Activated CD8-positive, alpha-beta memory T cell treated with anti-CD3 and anti-CD28 coated beads for 36 hours (primary cell): ENCODE data around the gene TRAPPC2L. TPM values are rescaled to one million over a fixed set of nuclear protein-coding genes. Genes with fewer than 3 reads are reported as not detected.

Experiments used
- CTCF ChIA-PET: fragments of 350-600 bp; sonication (Branson Sonifier 250); formaldehyde crosslinking; loops from one replicate; lab custom pipeline; 2021; ENCODE audit warnings: antibody characterized with exemption; lab: Charles Lee
- POLR2A ChIA-PET: fragments of 350-600 bp; sonication (Branson Sonifier 250); formaldehyde crosslinking; loops from one replicate; lab custom pipeline; 2021; ENCODE audit warnings: antibody characterized with exemption; lab: Charles Lee
- total RNA-seq, 2 experiments: library from RNA; stranded (reverse); gene quantifications; one replicate each; pipeline ENCODE4 v1.2.3, GENCODE V29; 2021

The TRAPPC2L gene
- total RNA-seq, 2 experiments from 2014 or later: 97.2 to 103 TPM

- ChIA-PET CTCF (interaction anchor here (0.6 kb wide), 1 partner anchor 206 kb away, joined by 3 read pairs; no protein-coding TSS in a partner anchor), POLR2A (no interaction called here)
Measured at GRCh38 chr16:88831838-88832237, 25.1 kb upstream of the TRAPPC2L start.

- ChIA-PET CTCF (interaction anchor here (0.6 kb wide), 1 partner anchor 38 kb away, joined by 3 read pairs; no protein-coding TSS in a partner anchor), POLR2A (interaction anchor here (0.6 kb wide), 1 partner anchor 865 kb away, joined by 3 read pairs; no protein-coding TSS in a partner anchor)
Measured at GRCh38 chr16:88833086-88833485, 23.8 kb upstream of the TRAPPC2L start.

DNA sequence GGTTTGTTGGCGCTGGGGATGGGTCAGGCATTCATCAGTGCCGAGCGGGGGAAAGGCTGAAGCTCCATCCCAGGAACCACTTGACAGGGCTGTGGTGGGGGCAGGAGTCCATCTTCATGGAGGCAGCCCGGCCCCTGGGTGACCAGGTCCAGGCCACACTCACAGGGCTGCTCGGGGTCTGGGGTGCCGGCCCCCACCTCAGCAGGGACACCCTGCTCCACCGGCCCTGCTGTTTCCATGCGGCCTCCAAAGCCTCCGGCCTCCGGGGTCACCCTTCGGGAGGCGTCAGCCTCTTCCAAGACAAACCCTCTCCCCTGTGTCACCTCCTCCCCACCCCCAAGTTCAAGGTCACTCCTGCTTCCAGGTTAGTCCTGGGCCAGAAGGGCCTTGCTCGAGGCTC, 22.3 kb upstream of the TRAPPC2L start:
- ChIA-PET CTCF (no interaction called here), POLR2A (no interaction called here)

DNA sequence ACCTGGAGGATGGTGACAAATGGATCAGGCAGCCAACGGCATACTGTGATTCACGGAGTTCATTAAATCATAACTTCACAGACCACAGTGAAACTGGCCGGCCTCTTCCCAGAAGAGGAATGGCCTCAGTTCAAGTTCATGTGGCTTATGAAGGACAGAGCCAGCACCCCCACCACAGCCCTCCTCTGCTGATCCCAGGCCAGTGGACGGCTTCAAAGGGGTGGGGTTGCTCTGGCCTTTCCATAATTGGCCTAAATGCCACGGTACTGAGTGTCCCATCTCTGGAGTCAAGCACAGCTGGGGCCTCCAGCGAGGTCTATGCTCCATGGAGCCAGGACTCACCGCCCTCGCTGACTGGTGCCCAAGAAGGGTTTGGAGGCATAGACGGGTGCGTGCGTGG, 21.5 kb upstream of the TRAPPC2L start:
- ChIA-PET CTCF (no interaction called here), POLR2A (no interaction called here)

- POLR2A ChIA-PET: no interaction called here
- CTCF ChIA-PET: no interaction called here
Measured at GRCh38 chr16:88835818-88836217, 21.1 kb upstream of the TRAPPC2L start.

- POLR2A ChIA-PET: no interaction called here
- CTCF ChIA-PET: no interaction called here
Measured at GRCh38 chr16:88836791-88837190, 20.1 kb upstream of the TRAPPC2L start.

- POLR2A ChIA-PET: no interaction called here
- CTCF ChIA-PET: no interaction called here
Measured at GRCh38 chr16:88837806-88838205, 19.1 kb upstream of the TRAPPC2L start.

GRCh38 chr16:88838566-88838965, 18.4 kb upstream of the TRAPPC2L start:
- ChIA-PET POLR2A (no interaction called here), CTCF (no interaction called here)

DNA sequence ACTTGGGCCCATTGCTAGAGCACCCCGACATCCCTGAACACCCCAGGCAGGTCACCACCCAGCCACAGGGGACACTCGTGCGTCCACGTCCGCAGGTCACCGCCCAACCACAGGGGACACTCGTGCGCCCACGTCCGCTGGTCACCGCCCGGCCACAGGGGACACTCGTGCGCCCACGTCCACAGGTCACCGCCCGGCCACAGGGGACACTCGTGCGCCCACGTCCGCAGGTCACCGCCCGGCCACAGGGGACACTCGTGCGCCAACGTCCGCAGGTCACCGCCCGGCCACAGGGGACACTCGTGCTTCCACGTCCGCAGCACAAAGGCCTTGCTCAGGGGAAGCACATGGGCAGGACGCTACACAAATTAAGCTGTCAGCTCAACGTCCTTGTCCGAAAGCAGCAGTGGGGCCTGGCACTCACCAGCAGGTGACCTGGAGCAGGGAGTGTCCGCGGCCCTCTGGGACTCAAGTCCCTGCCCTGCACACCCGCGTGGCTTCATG, 17.8 kb upstream of the TRAPPC2L start:
- ChIA-PET CTCF (no interaction called here), POLR2A (no interaction called here)

DNA sequence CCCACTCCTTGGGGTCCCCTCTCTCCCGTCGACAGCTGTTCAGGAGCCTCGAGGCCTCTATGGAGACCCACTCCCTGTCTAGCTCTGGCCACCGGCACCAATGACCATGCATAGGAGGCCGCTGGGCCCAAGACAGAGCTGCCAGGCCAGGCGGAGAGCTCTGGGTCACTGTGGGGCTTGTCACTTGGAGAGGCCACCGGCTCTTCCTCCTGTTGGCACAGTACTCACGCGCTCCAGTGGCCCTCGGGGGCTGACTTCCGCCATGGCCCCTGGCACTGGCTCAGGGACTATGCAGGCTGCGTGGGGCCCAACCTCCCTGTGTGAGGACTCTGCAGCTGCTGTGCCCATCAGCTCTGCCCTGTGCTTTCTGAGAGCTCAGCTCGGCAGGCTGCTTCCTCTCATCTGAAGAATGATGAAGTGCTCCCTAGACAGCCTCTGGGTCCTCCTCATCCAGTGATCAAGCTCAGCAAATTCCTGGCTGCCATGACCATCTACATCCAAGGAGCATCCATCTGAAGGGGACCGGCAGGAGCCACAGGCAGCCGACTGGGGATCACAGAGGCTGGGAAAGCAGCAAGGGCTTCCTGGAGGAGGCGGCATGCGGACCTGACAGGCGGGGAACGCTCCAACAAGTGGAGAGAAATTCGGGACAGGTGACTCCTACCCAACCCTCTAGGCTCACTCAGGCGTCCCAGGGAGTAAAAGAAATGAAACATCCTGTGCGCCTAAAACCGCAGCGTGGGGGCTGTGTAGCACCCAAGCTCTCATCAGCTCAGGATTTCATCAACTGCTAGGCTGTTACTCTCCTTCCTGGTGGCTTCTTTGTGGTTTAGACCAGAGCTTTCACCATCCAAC, 17.0 kb upstream of the TRAPPC2L start:
- ChIA-PET POLR2A (no interaction called here), CTCF (no interaction called here)

DNA sequence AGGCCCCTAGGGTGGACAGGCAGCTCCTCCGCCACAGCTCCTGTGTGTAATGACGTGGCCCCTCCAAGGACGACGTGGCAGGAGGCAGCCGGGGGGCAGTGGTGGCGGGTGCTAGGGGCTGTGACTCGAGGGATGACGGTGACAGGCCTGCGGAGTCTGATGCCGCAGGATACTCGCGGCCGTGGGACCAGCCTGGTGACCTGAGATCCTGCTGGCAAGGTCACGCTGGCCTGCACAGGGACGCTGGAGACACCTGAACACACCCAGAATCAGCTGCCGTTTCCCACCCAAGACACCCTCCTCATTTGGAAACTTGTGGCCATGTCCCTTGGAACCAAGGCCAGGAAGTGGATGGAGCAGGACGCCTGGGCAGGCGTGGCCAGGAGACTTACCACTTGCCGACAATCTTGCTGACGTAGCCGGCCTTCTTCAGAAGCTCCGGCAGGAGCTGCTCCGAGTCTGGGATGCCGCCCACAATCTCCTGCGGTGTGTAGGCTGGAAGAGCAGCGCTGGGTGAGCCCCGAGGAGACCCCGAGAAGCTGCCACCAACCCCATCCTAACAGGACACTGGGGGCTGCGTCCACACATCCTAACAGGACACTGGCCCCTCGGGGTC, 16.2 kb upstream of the TRAPPC2L start:
- ChIA-PET CTCF (no interaction called here), POLR2A (no interaction called here)

GRCh38 chr16:88841521-88842307, 15.2 kb upstream of the TRAPPC2L start:
- ChIA-PET POLR2A (no interaction called here), CTCF (no interaction called here)

DNA sequence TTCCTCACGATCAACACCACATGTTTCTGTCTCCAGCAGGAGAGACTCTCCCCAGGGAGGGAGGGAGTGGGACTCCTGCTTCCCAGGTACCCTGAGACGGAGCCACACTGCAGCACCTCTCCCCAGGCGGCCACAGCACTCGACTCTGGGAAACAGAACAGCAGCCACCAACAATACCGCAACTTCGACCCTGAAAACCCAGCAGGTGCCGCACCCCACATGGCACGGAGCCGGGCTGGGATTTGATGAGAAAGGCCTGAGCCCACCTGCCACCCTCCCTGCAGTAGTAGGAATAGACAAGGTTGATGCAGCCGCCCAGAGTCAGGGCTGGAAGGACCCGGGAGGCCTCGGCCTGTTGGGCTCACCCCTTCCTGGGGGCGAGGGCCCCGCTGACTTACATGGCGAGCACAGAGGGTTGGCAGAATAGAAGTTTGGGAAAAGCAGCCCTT, 14.6 kb upstream of the TRAPPC2L start:
- CTCF ChIA-PET: interaction anchor here (1.0 kb wide), 1 partner anchor 13 kb away, joined by 3 read pairs; no protein-coding TSS in a partner anchor
- POLR2A ChIA-PET: no interaction called here

GRCh38 chr16:88842806-88843205, 14.1 kb upstream of the TRAPPC2L start:
- CTCF ChIA-PET: interaction anchor here (1.0 kb wide), 1 partner anchor 13 kb away, joined by 3 read pairs; no protein-coding TSS in a partner anchor
- POLR2A ChIA-PET: no interaction called here

DNA sequence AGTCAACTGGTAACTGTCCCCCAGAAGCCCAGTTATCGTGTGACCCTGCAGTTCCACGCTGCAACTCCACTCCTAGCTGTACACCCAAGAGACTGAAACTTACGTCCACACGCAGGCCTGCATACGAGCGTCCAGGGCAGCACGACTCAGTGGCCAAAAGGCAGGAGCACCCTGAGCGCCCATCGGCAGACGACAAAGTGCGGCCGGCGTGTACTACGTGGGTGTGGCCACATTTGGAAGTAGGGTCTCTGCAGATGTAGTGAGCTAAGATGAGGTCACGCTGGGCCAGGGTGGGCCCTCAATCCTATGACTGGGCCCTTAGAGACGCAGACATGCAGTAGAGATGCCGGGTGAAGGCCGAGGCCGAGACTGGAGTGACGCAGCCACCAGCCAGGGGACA, 13.7 kb upstream of the TRAPPC2L start:
- CTCF ChIA-PET: interaction anchor here (1.0 kb wide), 1 partner anchor 12 kb away, joined by 3 read pairs; no protein-coding TSS in a partner anchor
- POLR2A ChIA-PET: no interaction called here

DNA sequence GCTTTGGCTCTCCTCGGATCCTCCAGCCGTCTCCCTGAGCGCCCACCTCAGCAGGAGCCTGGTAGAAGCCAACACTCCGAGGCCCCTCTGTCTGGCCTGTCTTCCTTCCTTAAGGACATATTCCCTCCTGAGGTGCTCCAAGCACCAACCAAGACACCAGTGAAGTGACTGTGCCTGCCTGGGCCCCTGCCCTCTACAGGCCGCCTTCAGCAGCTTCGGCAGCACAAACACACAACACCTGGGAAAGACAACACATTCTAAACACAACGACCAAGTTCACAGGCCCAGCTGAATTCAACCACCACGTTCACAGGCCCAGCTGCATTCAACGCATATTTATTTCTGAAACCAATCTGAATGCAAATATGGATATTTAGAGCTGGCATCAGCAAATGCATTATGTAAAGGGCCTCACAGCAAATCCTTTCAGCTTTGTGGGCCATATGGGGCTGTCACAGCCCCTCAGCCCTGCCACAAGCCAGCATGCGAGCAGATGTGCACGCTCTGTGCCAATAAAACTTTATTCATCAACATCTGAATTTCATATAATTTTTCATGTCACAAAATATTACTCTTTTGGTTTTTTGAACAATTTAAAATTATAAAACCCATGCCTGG, 12.4 kb upstream of the TRAPPC2L start:
- CTCF ChIA-PET: no interaction called here
- POLR2A ChIA-PET: no interaction called here

- CTCF ChIA-PET: interaction anchor here (0.7 to 2.0 kb wide), 3 partner anchors 12 to 370 kb away, joined by 3 to 8 read pairs (median 3); partner anchors contain the start of gene TRAPPC2L
- POLR2A ChIA-PET: interaction anchor here (0.6 kb wide), 2 partner anchors 77 to 821 kb away, joined by 6 to 10 read pairs; no protein-coding TSS in a partner anchor
Measured at GRCh38 chr16:88846088-88846487, 10.8 kb upstream of the TRAPPC2L start.

DNA sequence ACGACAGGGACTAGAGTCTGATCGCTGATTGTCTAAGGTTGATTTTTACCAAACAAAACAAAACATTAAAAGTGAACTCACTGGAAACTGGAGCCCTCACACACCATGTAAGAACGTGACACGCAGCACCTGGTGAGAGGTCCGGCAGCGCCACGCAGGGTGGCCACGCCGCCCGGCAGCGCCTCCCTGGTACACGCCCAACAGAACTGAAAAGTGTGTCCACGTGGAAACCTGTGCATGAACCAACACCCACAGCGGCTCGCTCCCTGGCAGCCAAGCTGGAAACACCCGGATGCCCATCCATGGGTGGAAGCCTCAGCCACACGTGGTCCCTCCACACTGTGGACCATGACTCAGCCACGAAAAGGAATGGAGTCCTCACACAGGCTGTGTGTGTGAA, 9.3 kb upstream of the TRAPPC2L start:
- POLR2A ChIA-PET: no interaction called here
- CTCF ChIA-PET: no interaction called here

DNA sequence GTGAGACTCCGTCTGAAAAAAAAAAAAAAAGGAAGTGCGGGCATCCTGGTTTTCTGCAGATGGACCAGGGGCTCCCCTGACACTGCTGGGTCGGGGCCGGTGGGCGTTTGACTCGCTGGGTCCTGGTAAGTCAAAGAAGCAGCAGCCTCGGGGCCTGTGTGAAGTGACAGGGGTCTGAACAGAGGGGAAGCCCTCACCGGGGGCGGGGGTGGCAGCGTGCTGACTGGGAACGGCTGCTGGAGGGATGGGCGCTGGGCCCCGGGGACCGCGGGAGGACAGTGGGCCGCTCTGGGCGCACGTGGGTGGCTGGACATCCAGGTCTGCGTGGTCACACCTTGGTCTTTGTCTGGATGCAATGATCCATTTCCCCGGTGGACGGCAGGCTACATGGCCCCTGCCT, 8.4 kb upstream of the TRAPPC2L start:
- CTCF ChIA-PET: no interaction called here
- POLR2A ChIA-PET: no interaction called here
